Measurements from ENCODE around the gene C10orf88.

- TF ChIP-seq CTCF (IDR thresholded peaks at IDR 0.05; ENCODE audit: low read depth, low read length), result no peak
- TF ChIP-seq EZH2phosphoT487 (IDR thresholded peaks at IDR 0.05; ENCODE audit: low read depth), result no peak
These were observed 14.7 kb upstream of the C10orf88 start for GRCh38 chr10:122968698-122969097.

All from OCI-LY3 (cell line).